SU-DHL-6 (cell line): ENCODE results near the gene GON4L.

Source experiments
- H2AFZ ChIP-seq: fragments of 200-600 bp; sonication (generic); 2 replicates; pipeline ENCODE4 v1.6.1; 2014; ENCODE audit warnings: low read depth, mild to moderate bottlenecking, moderate library complexity, mixed read lengths, antibody characterized with exemption, low read length; ENCODE audit not compliant: severe bottlenecking
- H3F3A ChIP-seq: fragments of 200-600 bp; shearing (Covaris generic); 2 replicates; pipeline ENCODE4 v1.6.0; 2016; ENCODE audit warnings: antibody characterized with exemption, mild to moderate bottlenecking; ENCODE audit not compliant: insufficient read depth
- H3K27ac ChIP-seq: fragments of 200-600 bp; sonication (generic); 2 replicates; pipeline ENCODE4 v1.5.1; 2016; ENCODE audit warnings: low read depth, mild to moderate bottlenecking, low read length, moderate library complexity, mixed read lengths
- H3K27me3 ChIP-seq: fragments of 200-600 bp; sonication (generic), shearing (Covaris generic); 2 replicates; pipeline ENCODE4 v1.6.0; 2014; ENCODE audit warnings: mild to moderate bottlenecking, low read length
- H3K36me3 ChIP-seq: fragments of 200-600 bp; sonication (generic); 2 replicates; pipeline ENCODE4 v1.6.1; 2014; ENCODE audit warnings: mild to moderate bottlenecking, low read length, mixed read lengths
- H3K4me2 ChIP-seq: fragments of 300-600, 200-600 bp; shearing (Covaris generic), sonication (generic); 2 replicates; pipeline ENCODE4 v1.6.0; 2014; ENCODE audit warnings: low read length, low read depth, mild to moderate bottlenecking; ENCODE audit not compliant: poor library complexity, severe bottlenecking
- H3K4me3 ChIP-seq: fragments of 200-600 bp; sonication (generic); 2 replicates; pipeline ENCODE4 v1.5.1; 2014; ENCODE audit warnings: antibody characterized with exemption, low read length, mild to moderate bottlenecking, mixed read lengths; ENCODE audit not compliant: insufficient read depth, poor library complexity, severe bottlenecking
- H3K79me2 ChIP-seq: fragments of 200-600 bp; sonication (generic); 2 replicates; pipeline ENCODE4 v1.6.1; 2014; ENCODE audit warnings: mild to moderate bottlenecking, low read length, moderate library complexity; ENCODE audit not compliant: insufficient read depth
- H3K9ac ChIP-seq: fragments of 200-600 bp; sonication (generic); 2 replicates; pipeline ENCODE4 v1.7.0; 2014; ENCODE audit warnings: mild to moderate bottlenecking, low read length
- H3K9me2 ChIP-seq: fragments of 200-600 bp; sonication (generic); replicated peaks from 2 replicates; pipeline ENCODE4 v1.6.1; 2014; ENCODE audit warnings: low read length; ENCODE audit not compliant: insufficient read depth
- H3K9me3 ChIP-seq: fragments of 200-600 bp; sonication (generic); 2 replicates; pipeline ENCODE4 v1.6.1; 2014; ENCODE audit warnings: low read length, mixed read lengths; ENCODE audit not compliant: insufficient read depth
- H4K20me1 ChIP-seq: fragments of 200-600 bp; sonication (generic); 2 replicates; pipeline ENCODE4 v1.6.1; 2014; ENCODE audit warnings: low read depth, mild to moderate bottlenecking, antibody characterized with exemption, low read length, moderate library complexity, mixed read lengths
- EZH2phosphoT487 ChIP-seq: fragments of 200-600 bp; sonication (generic), shearing (Covaris generic); conservative IDR thresholded peaks from 2 replicates; pipeline ENCODE4 v1.6.1; 2018; ENCODE audit warnings: mild to moderate bottlenecking, antibody characterized with exemption, low read length, moderate library complexity, mixed read lengths
- TF ChIP-seq, protein P1 (sequence below): fragments of 200-600 bp; sonication (generic); IDR thresholded peaks from one replicate; pipeline ENCODE4 v1.5.1; 2017; ENCODE audit warnings: antibody characterized with exemption, mild to moderate bottlenecking, low read length, moderate library complexity; ENCODE audit not compliant: insufficient read depth, poor library complexity, severe bottlenecking

GON4L gene

DNA sequence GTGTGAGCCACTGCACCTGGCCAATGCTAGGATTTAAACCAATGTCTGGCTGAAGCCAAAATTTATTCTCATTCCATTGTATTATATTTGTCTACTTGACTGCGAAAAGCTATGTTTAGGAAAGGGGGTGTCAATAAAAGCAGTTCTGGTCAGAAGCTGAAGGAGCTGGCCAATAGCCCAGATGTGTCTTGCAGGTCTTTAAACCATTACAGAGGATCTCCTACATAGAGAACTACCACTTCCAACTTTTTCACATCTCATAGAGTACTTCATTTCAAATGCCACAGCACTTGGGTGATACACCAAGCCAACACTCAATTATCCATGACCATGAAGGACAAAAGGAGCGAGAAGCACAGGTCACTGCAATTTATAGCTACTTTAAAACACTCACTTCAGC is 4.9 kb upstream of the GON4L start:
- Histone ChIP-seq H2AFZ (no peak overlapping the region), H3K79me2 (peaks cover 2% of the 10 kb centered on the region), H3K36me3 (no peaks in the 10 kb centered on the region), H3K9me3 (no peaks in the 10 kb centered on the region), H3K27ac (no peak overlapping the region), H3K4me2 (no peak overlapping the region), H3K9ac (no peak overlapping the region), H3K9me2 (no peaks in the 10 kb centered on the region), H4K20me1 (no peaks in the 10 kb centered on the region), H3K4me3 (no peak overlapping the region), H3K27me3 (no peaks in the 10 kb centered on the region), H3F3A (peaks cover 15% of the 10 kb centered on the region)
- no peak for TF ChIP-seq EZH2phosphoT487
- TF ChIP-seq, protein P1, sequence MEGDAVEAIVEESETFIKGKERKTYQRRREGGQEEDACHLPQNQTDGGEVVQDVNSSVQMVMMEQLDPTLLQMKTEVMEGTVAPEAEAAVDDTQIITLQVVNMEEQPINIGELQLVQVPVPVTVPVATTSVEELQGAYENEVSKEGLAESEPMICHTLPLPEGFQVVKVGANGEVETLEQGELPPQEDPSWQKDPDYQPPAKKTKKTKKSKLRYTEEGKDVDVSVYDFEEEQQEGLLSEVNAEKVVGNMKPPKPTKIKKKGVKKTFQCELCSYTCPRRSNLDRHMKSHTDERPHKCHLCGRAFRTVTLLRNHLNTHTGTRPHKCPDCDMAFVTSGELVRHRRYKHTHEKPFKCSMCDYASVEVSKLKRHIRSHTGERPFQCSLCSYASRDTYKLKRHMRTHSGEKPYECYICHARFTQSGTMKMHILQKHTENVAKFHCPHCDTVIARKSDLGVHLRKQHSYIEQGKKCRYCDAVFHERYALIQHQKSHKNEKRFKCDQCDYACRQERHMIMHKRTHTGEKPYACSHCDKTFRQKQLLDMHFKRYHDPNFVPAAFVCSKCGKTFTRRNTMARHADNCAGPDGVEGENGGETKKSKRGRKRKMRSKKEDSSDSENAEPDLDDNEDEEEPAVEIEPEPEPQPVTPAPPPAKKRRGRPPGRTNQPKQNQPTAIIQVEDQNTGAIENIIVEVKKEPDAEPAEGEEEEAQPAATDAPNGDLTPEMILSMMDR: no peak

DNA sequence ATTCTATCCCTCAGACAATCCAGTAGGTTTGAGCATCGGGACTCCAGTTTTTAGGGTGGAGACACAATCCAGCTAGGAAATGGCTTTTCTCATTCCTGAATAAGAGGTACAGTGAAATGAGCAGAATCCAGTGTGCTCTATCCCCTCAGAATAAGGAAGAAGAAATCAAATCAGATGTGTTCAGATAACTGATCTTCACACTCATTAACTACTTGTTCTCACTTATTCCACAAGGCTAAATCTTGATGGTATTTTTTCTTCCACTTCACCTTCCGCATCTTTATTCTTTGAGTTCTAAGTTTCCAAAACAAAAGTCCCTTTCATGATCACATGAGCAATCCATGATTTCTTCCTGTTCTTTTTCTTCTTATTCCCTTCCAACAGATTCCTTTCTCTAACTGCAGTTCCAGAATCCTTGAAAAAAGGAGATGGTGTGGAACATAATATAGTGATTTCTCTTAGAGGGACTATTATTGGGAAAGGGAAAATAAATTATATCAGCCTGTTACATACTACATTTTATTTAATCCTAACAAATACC is 4.0 kb upstream of the GON4L start:
- Histone ChIP-seq H3K27ac (no peak overlapping the region), H3K9me2 (no peaks in the 10 kb centered on the region), H4K20me1 (no peaks in the 10 kb centered on the region), H3K4me2 (no peak overlapping the region), H3K27me3 (no peaks in the 10 kb centered on the region), H3K4me3 (no peak overlapping the region), H3F3A (peaks cover 15% of the 10 kb centered on the region), H3K79me2 (peaks cover 10% of the 10 kb centered on the region), H2AFZ (peak overlapping the region; percentile 1), H3K9me3 (no peaks in the 10 kb centered on the region), H3K36me3 (no peaks in the 10 kb centered on the region), H3K9ac (no peak overlapping the region)
- TF ChIP-seq, protein P1: no peak
- no peak for TF ChIP-seq EZH2phosphoT487

DNA sequence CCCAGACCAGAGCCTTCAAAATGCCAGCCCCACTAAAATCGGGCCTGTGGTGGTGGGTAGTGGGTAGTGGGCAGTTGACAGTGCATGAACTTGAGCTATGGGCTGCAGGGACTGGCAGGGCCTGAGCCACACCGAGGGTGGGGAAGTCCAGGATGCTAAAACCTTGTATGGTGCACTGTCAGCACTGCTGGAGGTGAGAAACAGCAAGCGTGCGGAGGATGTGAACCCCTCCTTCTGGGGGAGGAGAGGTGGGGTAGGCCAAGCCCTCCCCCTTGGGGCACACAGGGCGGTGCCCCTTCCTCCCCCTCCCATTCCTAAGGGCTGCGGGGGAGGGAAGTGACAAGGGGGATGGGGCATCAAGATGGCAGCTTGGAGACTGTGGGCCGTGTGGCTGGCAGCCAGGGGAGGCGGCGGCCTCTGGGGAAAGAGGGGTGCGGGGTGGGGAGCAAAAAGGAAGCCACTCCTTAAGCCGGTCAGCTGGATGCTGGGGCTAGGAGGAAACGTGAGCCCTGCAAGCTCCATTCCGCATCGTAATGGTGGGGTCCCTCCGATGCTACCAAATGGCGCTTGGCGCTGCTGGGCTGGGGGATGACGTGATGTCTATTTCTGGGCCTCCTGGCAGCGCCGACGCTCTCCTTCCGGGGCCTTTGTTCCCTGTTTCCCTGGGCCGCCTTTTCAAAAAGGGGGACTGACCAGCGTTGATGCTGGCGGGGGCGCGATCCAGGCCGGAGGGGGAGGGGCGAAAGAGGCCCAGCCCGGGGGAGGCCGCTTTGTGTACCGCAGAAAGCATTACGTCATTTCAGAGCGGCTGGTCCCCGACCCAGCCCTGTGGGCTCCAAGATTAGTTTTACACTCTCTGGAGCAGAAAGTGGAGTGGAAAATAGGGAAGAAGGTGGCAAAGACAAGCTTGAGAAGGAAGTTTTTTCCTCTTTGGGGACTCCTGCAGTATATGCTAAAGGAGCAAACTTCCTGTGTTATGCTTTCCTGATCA is 3.2 kb upstream of the GON4L start:
- TF ChIP-seq, protein P1: no peak
- TF ChIP-seq EZH2phosphoT487: no peak
- H3K9ac ChIP-seq: no peak overlapping the region
- H3K27me3 ChIP-seq: no peaks in the 10 kb centered on the region
- H3K9me2 ChIP-seq: no peaks in the 10 kb centered on the region
- H3K4me3 ChIP-seq: no peak overlapping the region
- no peaks in the 10 kb centered on the region for H3K9me3 ChIP-seq
- H4K20me1 ChIP-seq: no peaks in the 10 kb centered on the region
- peak overlapping the region; percentile 1 for H2AFZ ChIP-seq
- peak overlapping the region; percentile 5 for H3K4me2 ChIP-seq
- H3K27ac ChIP-seq: no peak overlapping the region
- peaks cover 15% of the 10 kb centered on the region for H3F3A ChIP-seq
- H3K36me3 ChIP-seq: no peaks in the 10 kb centered on the region
- peaks cover 19% of the 10 kb centered on the region for H3K79me2 ChIP-seq
